Measurements from ENCODE around the gene NAV3.

The NAV3 gene

DNA sequence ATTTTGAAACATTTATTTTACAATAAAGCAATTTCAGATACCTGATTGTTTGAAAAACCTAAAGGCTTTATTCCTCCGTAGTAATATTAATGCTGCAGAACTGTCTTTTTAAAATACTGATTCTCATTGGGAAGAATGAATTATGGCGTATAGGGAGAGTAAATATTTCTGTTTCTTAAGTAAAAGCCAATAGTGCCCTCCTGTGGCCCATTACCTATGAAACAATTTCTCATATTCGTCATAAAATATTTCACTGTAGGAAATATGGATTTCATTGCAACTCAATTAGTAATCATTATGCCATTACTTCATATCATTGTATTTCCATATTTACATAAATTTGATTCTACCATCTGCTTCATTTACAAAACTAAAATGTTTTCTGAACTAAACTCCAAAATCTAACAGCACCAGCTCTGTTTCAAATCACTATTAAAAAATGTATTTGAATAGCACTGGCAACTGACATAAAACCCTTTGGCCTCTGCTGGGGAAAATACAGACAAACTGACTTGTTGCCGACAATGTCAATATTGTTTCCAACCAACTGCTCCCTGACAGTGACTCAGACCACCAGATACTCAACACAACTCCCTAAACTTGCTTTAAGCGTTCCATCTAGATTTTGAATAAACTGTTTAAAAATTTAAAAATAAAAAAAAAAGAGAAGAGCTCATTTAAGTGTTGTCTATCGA is 290.3 kb downstream of the NAV3 start:
- Histone ChIP-seq H3K27me3 (ENCODE audit: insufficient read depth, low read depth, severe bottlenecking) (no peaks in the 10 kb centered on the region), H3K36me3 (no peaks in the 10 kb centered on the region), H3K27ac (no peak overlapping the region), H3K4me3 (ENCODE audit: low read depth, low read length) (no peak overlapping the region), H3K9me3 (ENCODE audit: severe bottlenecking) (no peaks in the 10 kb centered on the region)
- TF ChIP-seq, protein P1, sequence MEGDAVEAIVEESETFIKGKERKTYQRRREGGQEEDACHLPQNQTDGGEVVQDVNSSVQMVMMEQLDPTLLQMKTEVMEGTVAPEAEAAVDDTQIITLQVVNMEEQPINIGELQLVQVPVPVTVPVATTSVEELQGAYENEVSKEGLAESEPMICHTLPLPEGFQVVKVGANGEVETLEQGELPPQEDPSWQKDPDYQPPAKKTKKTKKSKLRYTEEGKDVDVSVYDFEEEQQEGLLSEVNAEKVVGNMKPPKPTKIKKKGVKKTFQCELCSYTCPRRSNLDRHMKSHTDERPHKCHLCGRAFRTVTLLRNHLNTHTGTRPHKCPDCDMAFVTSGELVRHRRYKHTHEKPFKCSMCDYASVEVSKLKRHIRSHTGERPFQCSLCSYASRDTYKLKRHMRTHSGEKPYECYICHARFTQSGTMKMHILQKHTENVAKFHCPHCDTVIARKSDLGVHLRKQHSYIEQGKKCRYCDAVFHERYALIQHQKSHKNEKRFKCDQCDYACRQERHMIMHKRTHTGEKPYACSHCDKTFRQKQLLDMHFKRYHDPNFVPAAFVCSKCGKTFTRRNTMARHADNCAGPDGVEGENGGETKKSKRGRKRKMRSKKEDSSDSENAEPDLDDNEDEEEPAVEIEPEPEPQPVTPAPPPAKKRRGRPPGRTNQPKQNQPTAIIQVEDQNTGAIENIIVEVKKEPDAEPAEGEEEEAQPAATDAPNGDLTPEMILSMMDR (IDR thresholded peaks at IDR 0.05; ENCODE audit: low read depth, low read length) = no peak
- no peak for DNase-seq

- Histone ChIP-seq H3K27ac (no peak overlapping the region), H3K9me3 (ENCODE audit: severe bottlenecking) (no peaks in the 10 kb centered on the region), H3K4me3 (ENCODE audit: low read depth, low read length) (no peak overlapping the region), H3K36me3 (no peaks in the 10 kb centered on the region), H3K27me3 (ENCODE audit: insufficient read depth, low read depth, severe bottlenecking) (no peaks in the 10 kb centered on the region)
- TF ChIP-seq, protein P1 (IDR thresholded peaks at IDR 0.05; ENCODE audit: low read depth, low read length) = no peak
- no peak for DNase-seq
Measured at GRCh38 chr12:78121969-78122610, 291.4 kb downstream of the NAV3 start.

GRCh38 chr12:78128211-78128610 is 297.5 kb downstream of the NAV3 start:
- no peak for DNase-seq
- no peaks in the 10 kb centered on the region for H3K36me3 ChIP-seq
- H3K27me3 ChIP-seq (ENCODE audit: insufficient read depth, low read depth, severe bottlenecking) = no peaks in the 10 kb centered on the region
- H3K4me3 ChIP-seq (ENCODE audit: low read depth, low read length) = no peak overlapping the region
- no peaks in the 10 kb centered on the region for H3K9me3 ChIP-seq (ENCODE audit: severe bottlenecking)
- no peak overlapping the region for H3K27ac ChIP-seq
- TF ChIP-seq, protein P1 (IDR thresholded peaks at IDR 0.05; ENCODE audit: low read depth, low read length) = no peak

DNA sequence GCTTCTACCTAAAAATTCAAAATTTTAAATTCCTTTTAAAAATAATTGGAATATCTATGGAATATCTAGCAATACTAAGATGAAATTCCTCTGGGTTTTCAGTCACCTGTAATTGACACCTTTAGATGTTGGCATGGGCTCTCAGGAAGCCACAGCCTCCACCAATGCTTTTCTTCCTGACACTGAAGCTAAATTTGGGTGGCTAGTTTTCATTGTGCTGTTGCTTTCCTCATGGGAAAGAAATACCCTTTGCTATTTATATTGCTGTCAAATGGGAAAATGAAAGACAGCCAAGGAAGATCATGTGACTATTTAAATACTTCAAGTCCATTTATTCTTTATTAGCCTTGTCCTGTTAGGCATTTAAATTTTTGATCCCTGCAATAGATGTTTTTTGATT is 313.0 kb downstream of the NAV3 start:
- no peaks in the 10 kb centered on the region for H3K9me3 ChIP-seq (ENCODE audit: severe bottlenecking)
- TF ChIP-seq, protein P1 (IDR thresholded peaks at IDR 0.05; ENCODE audit: low read depth, low read length) = no peak
- no peak overlapping the region for H3K4me3 ChIP-seq (ENCODE audit: low read depth, low read length)
- no peak overlapping the region for H3K27ac ChIP-seq
- DNase-seq = no peak
- no peaks in the 10 kb centered on the region for H3K36me3 ChIP-seq
- H3K27me3 ChIP-seq (ENCODE audit: insufficient read depth, low read depth, severe bottlenecking) = no peaks in the 10 kb centered on the region

- TF ChIP-seq, protein P1 (IDR thresholded peaks at IDR 0.05; ENCODE audit: low read depth, low read length) = no peak
- Histone ChIP-seq H3K9me3 (ENCODE audit: severe bottlenecking) (no peaks in the 10 kb centered on the region), H3K4me3 (ENCODE audit: low read depth, low read length) (no peak overlapping the region), H3K27me3 (ENCODE audit: insufficient read depth, low read depth, severe bottlenecking) (no peaks in the 10 kb centered on the region), H3K36me3 (no peaks in the 10 kb centered on the region), H3K27ac (no peak overlapping the region)
- DNase-seq = no peak
Measured at GRCh38 chr12:78145398-78145797, 314.7 kb downstream of the NAV3 start.
